GM12878 (cell line): ENCODE data around the gene EMID1. TPM values are rescaled to one million over a fixed set of nuclear protein-coding genes. Genes with fewer than 3 reads are reported as not detected.
A peak's percentile ranks its signal among the peaks of the same experiment; 100 is the strongest.

ENCODE experiments used
- ATF7 ChIP-seq: fragments of 450-650 bp; IDR thresholded peaks from 2 replicates; pipeline ENCODE4 v1.6.1; 2016; ENCODE audit warnings: low read depth, mild to moderate bottlenecking
- BACH1 ChIP-seq: fragments of 450-650 bp; IDR thresholded peaks from 2 replicates; pipeline ENCODE4 v1.6.1; 2017; ENCODE audit warnings: mild to moderate bottlenecking, borderline replicate concordance
- BRCA1 ChIP-seq: IDR thresholded peaks from 2 replicates; pipeline ENCODE4 v1.6.1; 2011; ENCODE audit warnings: low read depth, low read length, improper control_type of control experiment
- CTCF ChIP-seq, 3 experiments: IDR thresholded peaks in 2 of 3; conservative IDR thresholded peaks in 1 of 3; 2 replicates each; pipeline ENCODE4 v1.5.1; 2011; ENCODE audit warnings: low read depth in 3 of 3, low read length in 3 of 3, mild to moderate bottlenecking in 3 of 3, control low read depth in 2 of 3, moderate library complexity in 2 of 3, inconsistent platforms in 1 of 3, mixed read lengths in 1 of 3; ENCODE audit not compliant: control insufficient read depth in 2 of 3, insufficient read depth in 1 of 3; ENCODE audit errors: extremely low read depth in 1 of 3
- EP300 ChIP-seq, 2 experiments: fragments of 150-350 bp in 1 of 2; IDR thresholded peaks; 2 replicates each; pipeline ENCODE4 v1.6.1; 2011 to 2012; ENCODE audit warnings: low read depth in 2 of 2, low read length in 2 of 2, borderline replicate concordance in 1 of 2, improper control_type of control experiment in 1 of 2, inconsistent platforms in 1 of 2; ENCODE audit not compliant: control insufficient read depth in 1 of 2
- GABPA ChIP-seq: IDR thresholded peaks from 2 replicates; pipeline ENCODE4 v1.6.1; 2014; ENCODE audit warnings: antibody characterized with exemption, low read depth, mild to moderate bottlenecking, inconsistent platforms
- MLLT1 ChIP-seq: fragments of 450-650 bp; IDR thresholded peaks from 2 replicates; pipeline ENCODE4 v1.6.1; 2016; ENCODE audit warnings: mild to moderate bottlenecking
- MXI1 ChIP-seq: fragments of 150-350 bp; IDR thresholded peaks from 2 replicates; pipeline ENCODE4 v1.6.1; 2011; ENCODE audit warnings: low read depth, mild to moderate bottlenecking, inconsistent platforms, low read length, improper control_type of control experiment
- NRF1 ChIP-seq: conservative IDR thresholded peaks from 2 replicates; pipeline ENCODE4 v1.6.1; 2011; ENCODE audit warnings: mild to moderate bottlenecking, low read depth, low read length, improper control_type of control experiment
- PAX5 ChIP-seq: IDR thresholded peaks from 2 replicates; pipeline ENCODE4 v1.6.1; 2011; ENCODE audit warnings: low read depth, low read length, borderline replicate concordance
- PBX3 ChIP-seq: IDR thresholded peaks from 2 replicates; pipeline ENCODE4 v1.6.1; 2011; ENCODE audit warnings: mild to moderate bottlenecking, low read depth, low read length, moderate library complexity; ENCODE audit not compliant: insufficient replicate concordance
- RB1 ChIP-seq: fragments of 450-650 bp; formaldehyde crosslinking; IDR thresholded peaks from 2 replicates; pipeline ENCODE4 v1.6.1; 2017; ENCODE audit warnings: mild to moderate bottlenecking, borderline replicate concordance
- SUZ12 ChIP-seq: fragments of 200-600 bp; sonication (generic); IDR thresholded peaks from one replicate; pipeline ENCODE4 v1.6.1; 2018; ENCODE audit warnings: antibody characterized with exemption, mild to moderate bottlenecking; ENCODE audit not compliant: unreplicated experiment
- TAF1 ChIP-seq: IDR thresholded peaks from 2 replicates; pipeline ENCODE4 v1.6.1; 2011; ENCODE audit warnings: mild to moderate bottlenecking, low read depth, low read length, borderline replicate concordance
- USF2 ChIP-seq: IDR thresholded peaks from 2 replicates; pipeline ENCODE4 v1.6.1; 2011; ENCODE audit warnings: low read depth, low read length, improper control_type of control experiment, borderline replicate concordance
- ZBTB40 ChIP-seq: fragments of 450-650 bp; IDR thresholded peaks from 2 replicates; pipeline ENCODE4 v1.6.1; 2016; ENCODE audit warnings: mild to moderate bottlenecking, moderate library complexity, borderline replicate concordance
- ZNF384 ChIP-seq: IDR thresholded peaks from 2 replicates; pipeline ENCODE4 v1.6.1; 2012; ENCODE audit warnings: low read depth, mild to moderate bottlenecking, low read length, improper control_type of control experiment, borderline replicate concordance
- polyA plus RNA-seq, 11 experiments: library from polyadenylated mRNA; depleted of rRNA in 4 of 11; unstranded in 6 of 11; stranded (reverse) in 5 of 11; fragments of >200 nt; fragmentation: Nextera tagmentation in 4 of 11; fragmentation: Illumina TruSeq in 1 of 11; extraction: Ambion mirVana in 4 of 11; extraction: Trizol in 1 of 11; gene quantifications; 1 replicate in 1 of 11; 2 replicates in 10 of 11; pipeline versions ENCODE4 v1.2.1 to v1.2.3, GENCODE V29; 2011 to 2016; ENCODE audit warnings: inconsistent platforms in 2 of 11, missing spikeins in 2 of 11, low read depth in 1 of 11
- total RNA-seq, 4 experiments: library from RNA; depleted of rRNA in 3 of 4; stranded (reverse); fragments of >200 nt in 3 of 4; fragmentation: Illumina TruSeq in 1 of 4; extraction: Trizol in 1 of 4; gene quantifications; 2 replicates each; pipeline versions ENCODE4 v1.2.1 to v1.2.3, GENCODE V29; 2013 to 2021

Gene EMID1
- total and polyA plus RNA-seq, 10 of the 15 experiments (the other 5 are each of a cell fraction or from before 2014, with no cell fraction given) = 1.2 to 60.3 (median 12.0) TPM

- peak; percentile 57; the same call in 1 of the 2 replicates for TF ChIP-seq ZBTB40
- TF ChIP-seq GABPA = no peak; the same call in 1 of the 2 replicates
- TF ChIP-seq SUZ12 = no peak
- TF ChIP-seq PBX3 = peak; percentile 76
- peak; percentile 73; the same call in 1 of the 2 replicates for TF ChIP-seq ATF7
- TF ChIP-seq NRF1 = no peak
- TF ChIP-seq BACH1 = peak; percentile 95
- TF ChIP-seq TAF1 = peak; percentile 80
- TF ChIP-seq CTCF (IDR thresholded peaks at IDR 0.05 in 2 of 3, conservative IDR thresholded peaks at IDR 0.05 in 1 of 3; ENCODE audit: control insufficient read depth in 2 of 3, extremely low read depth in 1 of 3, insufficient read depth in 1 of 3, low read depth in 3 of 3, low read length in 3 of 3) = peak; percentile 41 to 43 (median 42); a peak in 4 of 6 replicates
- peak; percentile 41; the same call in 1 of the 2 replicates for TF ChIP-seq RB1
- no peak for TF ChIP-seq USF2
- TF ChIP-seq PAX5 = peak; percentile 97
- TF ChIP-seq EP300 (IDR thresholded peaks at IDR 0.05; ENCODE audit: borderline replicate concordance in 1 of 2, control insufficient read depth in 1 of 2, low read depth in 2 of 2, low read length in 2 of 2) = peak; percentile 76 to 94
- no peak for TF ChIP-seq ZNF384
- no peak for TF ChIP-seq BRCA1
- peak; percentile 46; the same call in 1 of the 2 replicates for TF ChIP-seq MXI1
- TF ChIP-seq MLLT1 = peak; percentile 93
These were observed 3.2 kb upstream of the EMID1 start (continued) for GRCh38 chr22:29202212-29203192.
